Endothelial cell of umbilical vein (primary cell): ENCODE measurements around the gene IKZF1. TPM values are rescaled to one million over a fixed set of nuclear protein-coding genes. Genes with fewer than 3 reads are reported as not detected.

Experiments used
- BruUV-seq: library from RNA; stranded (reverse); fragments of 400-500 nt; replicated peaks from 2 replicates; lab custom pipeline; 2021; lab: Mats Ljungman, UMichigan
- CTCF ChIA-PET: fragments of 300-600, 350-600 bp; sonication (Branson Sonifier 250); formaldehyde crosslinking; loops from one replicate; lab custom pipeline; 2021; ENCODE audit warnings: antibody characterized with exemption, inconsistent platforms; lab: Charles Lee
- POLR2A ChIA-PET: fragments of 300-600, 350-600 bp; sonication (Branson Sonifier 250); formaldehyde crosslinking; loops from one replicate; lab custom pipeline; 2021; ENCODE audit warnings: antibody characterized with exemption, inconsistent platforms; lab: Charles Lee
- DNase-seq: peaks from one replicate; pipeline ENCODE4 v3.0.0-alpha.2; 2011; ENCODE audit warnings: low read depth, low spot score
- FAIRE-seq: peaks from 2 replicates; lab custom pipeline; 2011; peaks lifted over from hg19 to GRCh38; lab: Jason Lieb, UNC
- H2AFZ ChIP-seq: 2 replicates; pipeline ENCODE4 v1.6.0; 2012; ENCODE audit warnings: low read depth, low read length, control low read depth, inconsistent platforms
- H3K27ac ChIP-seq: 2 replicates; pipeline ENCODE4 v1.5.1; 2011; ENCODE audit warnings: low read depth, mild to moderate bottlenecking, control low read depth, low read length, moderate library complexity; ENCODE audit not compliant: insufficient read depth
- H3K27me3 ChIP-seq, 2 experiments: 2 replicates each; pipeline versions ENCODE4 v1.6.0 to v1.6.1; 2011; ENCODE audit warnings: low read length in 2 of 2, mixed read lengths in 1 of 2; ENCODE audit not compliant: control insufficient read depth in 2 of 2, insufficient read depth in 2 of 2
- H3K36me3 ChIP-seq, 2 experiments: 2 replicates in 1 of 2; 3 replicates in 1 of 2; pipeline ENCODE4 v1.5.1; 2011; ENCODE audit warnings: low read length in 2 of 2, mild to moderate bottlenecking in 1 of 2, moderate library complexity in 1 of 2; ENCODE audit not compliant: control insufficient read depth in 2 of 2, insufficient read depth in 2 of 2; ENCODE audit errors: extremely low read depth in 1 of 2
- H3K4me1 ChIP-seq: 3 replicates; pipeline ENCODE4 v1.5.1; 2011; ENCODE audit warnings: mild to moderate bottlenecking, low read length; ENCODE audit not compliant: control insufficient read depth, insufficient read depth; ENCODE audit errors: extremely low read depth
- H3K4me2 ChIP-seq: 2 replicates; pipeline ENCODE4 v1.6.1; 2011; ENCODE audit warnings: low read length, control low read depth, mixed read lengths; ENCODE audit not compliant: insufficient read depth
- H3K4me3 ChIP-seq, 3 experiments: fragments of 200-600 bp in 1 of 3; sonication (generic), shearing (Covaris generic) in 1 of 3; replicated peaks in 1 of 3; 2 replicates each; pipeline ENCODE4 v1.5.1; 2011 to 2016; ENCODE audit warnings: control low read depth in 3 of 3, low read length in 3 of 3, mild to moderate bottlenecking in 2 of 3, inconsistent platforms in 1 of 3, low read depth in 1 of 3, moderate library complexity in 1 of 3; ENCODE audit not compliant: insufficient read depth in 1 of 3
- H3K79me2 ChIP-seq: 2 replicates; pipeline ENCODE4 v1.6.0; 2012; ENCODE audit warnings: low read length, inconsistent platforms; ENCODE audit not compliant: control insufficient read depth, insufficient read depth
- H3K9ac ChIP-seq: replicated peaks from 2 replicates; pipeline ENCODE3; 2011; ENCODE audit warnings: low read length, control low read depth; ENCODE audit not compliant: insufficient read depth; ENCODE audit errors: extremely low read depth
- H3K9me1 ChIP-seq: replicated peaks from 3 replicates; pipeline ENCODE4 v1.6.0; 2011; ENCODE audit warnings: mild to moderate bottlenecking, low read length; ENCODE audit not compliant: control insufficient read depth, insufficient read depth; ENCODE audit errors: extremely low read depth
- H3K9me3 ChIP-seq: replicated peaks from 2 replicates; pipeline ENCODE4 v1.5.1; 2012; ENCODE audit warnings: low read length, inconsistent platforms; ENCODE audit not compliant: control insufficient read depth, insufficient read depth
- H4K20me1 ChIP-seq: replicated peaks from 2 replicates; pipeline ENCODE3; 2011; ENCODE audit warnings: mild to moderate bottlenecking, low read length; ENCODE audit not compliant: control insufficient read depth, insufficient read depth; ENCODE audit errors: extremely low read depth
- EZH2 ChIP-seq: IDR thresholded peaks from 2 replicates; pipeline ENCODE4 v1.6.1; 2012; ENCODE audit warnings: borderline replicate concordance, low read depth, mild to moderate bottlenecking, moderate library complexity, low read length, inconsistent platforms; ENCODE audit not compliant: severe bottlenecking
- FOS ChIP-seq: IDR thresholded peaks from 2 replicates; pipeline ENCODE4 v1.6.1; 2011; ENCODE audit warnings: mild to moderate bottlenecking, low read length, moderate library complexity, borderline replicate concordance; ENCODE audit not compliant: insufficient read depth
- GATA2 ChIP-seq: IDR thresholded peaks from 2 replicates; pipeline ENCODE4 v1.7.0; 2011; ENCODE audit warnings: low read depth, mild to moderate bottlenecking, moderate library complexity, mixed read lengths, low read length; ENCODE audit not compliant: insufficient read length, insufficient read depth
- JUN ChIP-seq: IDR thresholded peaks from 2 replicates; pipeline ENCODE4 v1.6.1; 2011; ENCODE audit warnings: borderline replicate concordance, low read depth; ENCODE audit not compliant: insufficient read length, insufficient read depth
- MYC ChIP-seq: IDR thresholded peaks from one replicate; pipeline ENCODE4 v1.6.1; 2011; ENCODE audit warnings: mild to moderate bottlenecking, low read depth, low read length
- POLR2A ChIP-seq: IDR thresholded peaks from 2 replicates; pipeline ENCODE4 v1.6.1; 2012; ENCODE audit warnings: low read depth, mild to moderate bottlenecking, control low read depth, low read length
- POLR2AphosphoS5 ChIP-seq: IDR thresholded peaks from 2 replicates; pipeline ENCODE4 v1.6.1; 2012; ENCODE audit warnings: low read depth, mild to moderate bottlenecking, control low read depth, low read length, moderate library complexity; ENCODE audit not compliant: insufficient read depth
- dilution Hi-C: fragments of 300-500 bp; cut with MboI; formaldehyde crosslinking; loops from one replicate; pipeline ENCODE4 v1.15.0; 2019; ENCODE audit warnings: low sequenced_read_pairs; ENCODE audit not compliant: extremely low pct_ligation_motif_present
- intact Hi-C: fragments of 100-400 bp; cut with micrococcal nuclease; formaldehyde crosslinking; loops from one replicate; pipeline ENCODE4 v1.10.0; 2022
- polyA plus RNA-seq, 4 experiments: library from polyadenylated mRNA; depleted of rRNA in 3 of 4; stranded (reverse) in 3 of 4; unstranded in 1 of 4; fragments of >200 nt; gene quantifications; 2 replicates each; pipeline versions ENCODE4 v1.2.1 to v1.2.3, GENCODE V29; 2011 to 2012; ENCODE audit warnings: missing spikeins in 1 of 4
- total RNA-seq: library from RNA; stranded (reverse); gene quantifications from 2 replicates; pipeline ENCODE4 v1.2.3, GENCODE V29; 2021
- TF ChIP-seq, protein P1 (sequence below), 2 donors: IDR thresholded peaks; 1 replicate in 1 of 2; 2 replicates in 1 of 2; pipeline ENCODE4 v1.5.1; 2011; ENCODE audit warnings: low read length in 2 of 2, mild to moderate bottlenecking in 2 of 2, moderate library complexity in 2 of 2, control low read depth in 1 of 2, inconsistent platforms in 1 of 2, low read depth in 1 of 2; ENCODE audit not compliant: insufficient read depth in 1 of 2; ENCODE audit errors: extremely low read depth in 1 of 2
- TF ChIP-seq, protein P2 (sequence below): IDR thresholded peaks from 2 replicates; pipeline ENCODE4 v1.6.1; 2011; ENCODE audit not compliant: insufficient read depth, insufficient read length

Gene IKZF1
- total and polyA plus RNA-seq, 2 donors (not counting 3 experiments of a cell fraction or from before 2014, with no cell fraction given), result 0.01 to 0.20 TPM

DNA sequence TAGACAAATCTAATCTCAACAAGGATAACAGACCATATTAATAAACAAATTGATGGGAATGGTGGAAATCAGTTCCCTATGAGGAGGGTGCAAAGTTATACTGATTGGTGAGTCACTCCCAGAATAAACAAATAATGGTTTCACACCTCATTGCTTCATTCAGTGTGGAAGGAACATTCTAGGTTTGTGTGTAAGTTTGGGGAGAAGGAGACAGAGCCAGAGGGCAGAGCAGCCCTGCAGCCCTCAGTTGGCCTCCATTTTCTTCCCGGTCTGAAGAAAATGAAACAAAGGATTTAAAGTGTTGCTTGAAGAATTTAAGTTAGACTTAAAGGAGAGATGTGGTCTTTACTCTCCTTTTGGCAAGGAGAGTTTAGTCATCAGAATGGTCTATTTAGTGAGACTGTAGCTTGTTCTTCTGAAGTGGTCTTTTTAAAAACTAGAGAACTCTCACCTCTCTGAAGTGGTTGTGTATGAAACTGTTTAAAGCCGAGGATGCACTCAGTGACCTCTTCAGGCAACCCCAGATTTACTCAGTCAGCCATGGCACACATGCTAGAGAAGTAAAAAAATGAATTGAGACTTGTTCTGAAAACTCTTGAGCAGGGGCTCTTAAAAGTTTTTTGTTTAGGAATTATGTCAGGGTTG is 27.2 kb downstream of the IKZF1 start:
- H3K4me2 ChIP-seq, result no peak overlapping the region
- CTCF ChIA-PET, result no interaction called here

More for the DNA sequence above, 27.2 kb downstream of the IKZF1 start:
- TF ChIP-seq MYC (no peak), JUN (no peak), POLR2A (no peak), POLR2AphosphoS5 (no peak), EZH2 (no peak), GATA2 (no peak), FOS (no peak)
- TF ChIP-seq, protein P1, sequence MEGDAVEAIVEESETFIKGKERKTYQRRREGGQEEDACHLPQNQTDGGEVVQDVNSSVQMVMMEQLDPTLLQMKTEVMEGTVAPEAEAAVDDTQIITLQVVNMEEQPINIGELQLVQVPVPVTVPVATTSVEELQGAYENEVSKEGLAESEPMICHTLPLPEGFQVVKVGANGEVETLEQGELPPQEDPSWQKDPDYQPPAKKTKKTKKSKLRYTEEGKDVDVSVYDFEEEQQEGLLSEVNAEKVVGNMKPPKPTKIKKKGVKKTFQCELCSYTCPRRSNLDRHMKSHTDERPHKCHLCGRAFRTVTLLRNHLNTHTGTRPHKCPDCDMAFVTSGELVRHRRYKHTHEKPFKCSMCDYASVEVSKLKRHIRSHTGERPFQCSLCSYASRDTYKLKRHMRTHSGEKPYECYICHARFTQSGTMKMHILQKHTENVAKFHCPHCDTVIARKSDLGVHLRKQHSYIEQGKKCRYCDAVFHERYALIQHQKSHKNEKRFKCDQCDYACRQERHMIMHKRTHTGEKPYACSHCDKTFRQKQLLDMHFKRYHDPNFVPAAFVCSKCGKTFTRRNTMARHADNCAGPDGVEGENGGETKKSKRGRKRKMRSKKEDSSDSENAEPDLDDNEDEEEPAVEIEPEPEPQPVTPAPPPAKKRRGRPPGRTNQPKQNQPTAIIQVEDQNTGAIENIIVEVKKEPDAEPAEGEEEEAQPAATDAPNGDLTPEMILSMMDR (IDR thresholded peaks at IDR 0.05; ENCODE audit: extremely low read depth in 1 of 2, insufficient read depth in 1 of 2, low read depth in 1 of 2, low read length in 2 of 2), result no peak
- TF ChIP-seq, protein P2, sequence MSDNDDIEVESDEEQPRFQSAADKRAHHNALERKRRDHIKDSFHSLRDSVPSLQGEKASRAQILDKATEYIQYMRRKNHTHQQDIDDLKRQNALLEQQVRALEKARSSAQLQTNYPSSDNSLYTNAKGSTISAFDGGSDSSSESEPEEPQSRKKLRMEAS, result no peak
- Histone ChIP-seq H3K27me3 (peaks cover 3 to 10% of the 10 kb centered on the region in 2 experiments), H3K36me3 (no peaks in the 10 kb centered on the region), H3K9me3 (no peaks in the 10 kb centered on the region), H3K79me2 (no peaks in the 10 kb centered on the region), H3K9ac (no peak overlapping the region), H3K9me1 (no peaks in the 10 kb centered on the region), H3K27ac (no peak overlapping the region), H4K20me1 (no peaks in the 10 kb centered on the region), H3K4me3 (no peak overlapping the region), H2AFZ (no peak overlapping the region), H3K4me1 (no peaks in the 10 kb centered on the region)
- DNase-seq, result no peak
- no peak for FAIRE-seq
- no TSS peak for BruUV-seq
- POLR2A ChIA-PET, result interaction anchor here (0.7 kb wide), 1 partner anchor 11 kb away, joined by 3 read pairs; no protein-coding TSS in a partner anchor
- dilution Hi-C loops, result no loop called here
- intact Hi-C loops, result no loop called here
